ENCODE measurements around the gene PWWP2B.

- no peak for TF ChIP-seq KDM5A (IDR thresholded peaks at IDR 0.05)
- no peak for TF ChIP-seq POLR2A (IDR thresholded peaks at IDR 0.05; ENCODE audit: low read length)
- TF ChIP-seq ZC3H11A (IDR thresholded peaks at IDR 0.05) = no peak
- TF ChIP-seq ELK1 (IDR thresholded peaks at IDR 0.05; ENCODE audit: low read depth, low read length) = no peak
- TF ChIP-seq CTCF (IDR thresholded peaks at IDR 0.05) = no peak
- no peak for TF ChIP-seq EP300 (IDR thresholded peaks at IDR 0.05)
- TF ChIP-seq MYC (IDR thresholded peaks at IDR 0.05; ENCODE audit: borderline replicate concordance, low read length) = no peak
- TF ChIP-seq CBX8 (IDR thresholded peaks at IDR 0.05) = no peak
- no peak for TF ChIP-seq MAFK (IDR thresholded peaks at IDR 0.05; ENCODE audit: partially characterized antibody)
- no peak for TF ChIP-seq USF2 (IDR thresholded peaks at IDR 0.05)
- no peak for TF ChIP-seq RCOR1 (IDR thresholded peaks at IDR 0.05; ENCODE audit: low read depth, low read length)
- no peak for TF ChIP-seq ESRRA (IDR thresholded peaks at IDR 0.05; ENCODE audit: borderline replicate concordance, low read length)
- no peak for TF ChIP-seq HDAC2 (IDR thresholded peaks at IDR 0.05)
- TF ChIP-seq NFE2L2 (conservative IDR thresholded peaks at IDR 0.05; ENCODE audit: low read length) = no peak
These were observed 8.0 kb upstream of the PWWP2B start for GRCh38 chr10:132388891-132389432.
